MM.1S (cell line): ENCODE data around the gene VEGFA.

Source experiments
- DNase-seq: peaks from one replicate; pipeline ENCODE4 v3.0.0-alpha.2; 2015
- H2AFZ ChIP-seq: fragments of 300-600 bp; sonication (generic); 2 replicates; pipeline ENCODE4 v1.6.0; 2016; ENCODE audit warnings: antibody characterized with exemption, low read length
- H3F3A ChIP-seq: fragments of 300-600 bp; sonication (generic); 2 replicates; pipeline ENCODE4 v1.6.1; 2016; ENCODE audit warnings: mild to moderate bottlenecking, antibody characterized with exemption, low read length, moderate library complexity, mixed read lengths; ENCODE audit not compliant: insufficient read depth
- H3K27ac ChIP-seq: fragments of 300-600 bp; sonication (generic); 2 replicates; pipeline ENCODE4 v1.5.1; 2016; ENCODE audit warnings: mild to moderate bottlenecking, low read length
- H3K27me3 ChIP-seq: fragments of 300-600 bp; sonication (generic); replicated peaks from 2 replicates; pipeline ENCODE4 v1.6.0; 2016; ENCODE audit warnings: low read length; ENCODE audit not compliant: insufficient read depth
- H3K36me3 ChIP-seq: fragments of 300-600 bp; sonication (generic); replicated peaks from 2 replicates; pipeline ENCODE4 v1.6.1; 2016; ENCODE audit warnings: mild to moderate bottlenecking, low read length, mixed read lengths; ENCODE audit not compliant: insufficient read depth
- H3K4me1 ChIP-seq: fragments of 300-600 bp; sonication (generic); 2 replicates; pipeline ENCODE4 v1.6.1; 2016; ENCODE audit warnings: low read length, mixed read lengths
- H3K4me2 ChIP-seq: fragments of 300-600 bp; sonication (generic); 2 replicates; pipeline ENCODE4 v1.6.0; 2016; ENCODE audit warnings: low read depth, low read length
- H3K4me3 ChIP-seq: fragments of 300-600 bp; sonication (generic); 2 replicates; pipeline ENCODE4 v1.5.1; 2016; ENCODE audit warnings: low read length, mixed read lengths
- H3K79me2 ChIP-seq: fragments of 300-600 bp; sonication (generic); 2 replicates; pipeline ENCODE4 v1.6.1; 2016; ENCODE audit warnings: mixed run types, low read length, mixed read lengths
- H3K9ac ChIP-seq: fragments of 300-600 bp; sonication (generic); 2 replicates; pipeline ENCODE4 v1.6.1; 2016; ENCODE audit warnings: low read length, mixed read lengths
- H3K9me2 ChIP-seq: fragments of 300-600 bp; sonication (generic); replicated peaks from 2 replicates; pipeline ENCODE4 v1.6.1; 2016; ENCODE audit warnings: mild to moderate bottlenecking, low read length, mixed read lengths; ENCODE audit not compliant: insufficient read depth
- H3K9me3 ChIP-seq: fragments of 300-600 bp; sonication (generic); replicated peaks from 2 replicates; pipeline ENCODE4 v1.6.1; 2016; ENCODE audit warnings: mild to moderate bottlenecking, low read length, mixed read lengths; ENCODE audit not compliant: insufficient read depth
- H4K20me1 ChIP-seq: fragments of 300-600 bp; sonication (generic); 2 replicates; pipeline ENCODE4 v1.6.1; 2016; ENCODE audit warnings: mild to moderate bottlenecking, low read length, moderate library complexity, mixed read lengths; ENCODE audit not compliant: insufficient read depth
- EZH2 ChIP-seq: fragments of 300-600 bp; sonication (generic); optimal IDR thresholded peaks from 2 replicates; pipeline ENCODE3; 2017; ENCODE audit warnings: low read depth, mild to moderate bottlenecking, antibody characterized with exemption, low read length, mixed read lengths
- EZH2phosphoT487 ChIP-seq: fragments of 300-600 bp; sonication (generic); IDR thresholded peaks from 2 replicates; pipeline ENCODE4 v1.6.1; 2018; ENCODE audit warnings: antibody characterized with exemption, low read length
- TF ChIP-seq, protein P1 (sequence below): fragments of 300-600 bp; sonication (generic); IDR thresholded peaks from 2 replicates; pipeline ENCODE4 v1.5.1; 2016; ENCODE audit warnings: antibody characterized with exemption, low read length, mixed read lengths

Gene VEGFA

DNA sequence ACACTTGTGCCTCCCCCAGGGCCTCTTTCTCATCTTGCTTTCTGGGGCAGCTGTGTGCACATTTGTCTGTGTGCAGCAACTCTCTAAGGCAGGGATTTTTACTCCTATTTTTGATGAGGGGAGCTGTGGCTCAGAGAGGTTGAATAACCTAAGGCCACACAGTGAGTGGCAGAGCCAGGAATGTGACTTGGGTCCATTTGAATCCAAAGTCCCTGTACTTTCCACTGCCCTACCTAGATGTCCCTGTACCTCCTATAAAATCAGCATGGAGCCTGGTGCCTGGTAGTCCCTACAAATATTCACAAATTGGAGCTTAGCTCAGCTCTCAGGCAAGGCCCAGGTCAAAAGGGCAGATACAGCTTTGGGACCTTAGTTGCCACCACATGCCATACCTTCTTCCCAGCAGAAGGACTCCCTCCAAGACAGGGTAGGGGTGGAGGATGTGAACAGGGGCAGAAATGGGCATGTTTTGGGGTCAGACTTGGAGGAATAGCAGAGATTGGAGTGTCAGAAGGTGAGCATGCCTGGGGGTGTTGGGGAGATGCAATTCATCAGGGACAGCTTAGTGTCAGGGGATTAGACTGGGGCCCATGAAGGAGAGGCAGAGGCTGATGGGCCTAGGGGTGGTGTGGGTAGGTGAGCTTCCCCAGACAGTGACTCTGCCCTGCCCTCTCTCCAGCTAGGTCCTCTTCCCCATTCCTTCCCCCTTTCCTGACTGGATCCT lies 4.1 kb upstream of the VEGFA start:
- no peak overlapping the region for H3K27ac ChIP-seq

DNA sequence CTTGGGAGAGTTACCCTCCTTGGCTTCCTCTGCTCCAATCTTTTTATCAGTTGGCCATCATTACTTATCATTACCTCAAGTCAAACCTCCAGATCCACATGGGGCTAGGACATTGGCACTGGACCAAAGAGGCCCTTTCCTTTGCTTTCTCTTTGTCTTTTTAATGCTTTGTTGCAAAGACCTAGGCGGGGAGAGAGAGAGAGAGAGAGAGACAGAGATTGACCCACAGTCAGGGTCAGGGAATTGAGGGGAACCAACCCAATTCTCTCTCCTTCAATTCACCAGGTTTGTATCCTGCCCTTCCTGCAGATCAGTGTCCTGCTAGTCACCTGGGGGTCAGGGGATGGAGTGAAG lies 3.5 kb upstream of the VEGFA start:
- H3K27me3 ChIP-seq, result no peaks in the 10 kb centered on the region
- peaks cover 13% of the 10 kb centered on the region for H3F3A ChIP-seq
- no peak overlapping the region for H2AFZ ChIP-seq
- no peaks in the 10 kb centered on the region for H3K4me1 ChIP-seq
- no peaks in the 10 kb centered on the region for H4K20me1 ChIP-seq
- H3K27ac ChIP-seq, result no peak overlapping the region
- no peak overlapping the region for H3K4me3 ChIP-seq
- H3K36me3 ChIP-seq, result no peaks in the 10 kb centered on the region
- DNase-seq, result no peak
- no peak overlapping the region for H3K9ac ChIP-seq
- TF ChIP-seq, protein P1, sequence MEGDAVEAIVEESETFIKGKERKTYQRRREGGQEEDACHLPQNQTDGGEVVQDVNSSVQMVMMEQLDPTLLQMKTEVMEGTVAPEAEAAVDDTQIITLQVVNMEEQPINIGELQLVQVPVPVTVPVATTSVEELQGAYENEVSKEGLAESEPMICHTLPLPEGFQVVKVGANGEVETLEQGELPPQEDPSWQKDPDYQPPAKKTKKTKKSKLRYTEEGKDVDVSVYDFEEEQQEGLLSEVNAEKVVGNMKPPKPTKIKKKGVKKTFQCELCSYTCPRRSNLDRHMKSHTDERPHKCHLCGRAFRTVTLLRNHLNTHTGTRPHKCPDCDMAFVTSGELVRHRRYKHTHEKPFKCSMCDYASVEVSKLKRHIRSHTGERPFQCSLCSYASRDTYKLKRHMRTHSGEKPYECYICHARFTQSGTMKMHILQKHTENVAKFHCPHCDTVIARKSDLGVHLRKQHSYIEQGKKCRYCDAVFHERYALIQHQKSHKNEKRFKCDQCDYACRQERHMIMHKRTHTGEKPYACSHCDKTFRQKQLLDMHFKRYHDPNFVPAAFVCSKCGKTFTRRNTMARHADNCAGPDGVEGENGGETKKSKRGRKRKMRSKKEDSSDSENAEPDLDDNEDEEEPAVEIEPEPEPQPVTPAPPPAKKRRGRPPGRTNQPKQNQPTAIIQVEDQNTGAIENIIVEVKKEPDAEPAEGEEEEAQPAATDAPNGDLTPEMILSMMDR, result no peak
- TF ChIP-seq EZH2, result no peak
- no peak for TF ChIP-seq EZH2phosphoT487
- H3K9me3 ChIP-seq, result no peaks in the 10 kb centered on the region
- no peaks in the 10 kb centered on the region for H3K9me2 ChIP-seq
- no peak overlapping the region for H3K4me2 ChIP-seq
- peaks cover 15% of the 10 kb centered on the region for H3K79me2 ChIP-seq

More for the DNA sequence above, 4.1 kb upstream of the VEGFA start:
- Histone ChIP-seq H3F3A (peaks cover 8% of the 10 kb centered on the region), H3K4me2 (no peak overlapping the region), H3K4me1 (no peaks in the 10 kb centered on the region), H3K27me3 (no peaks in the 10 kb centered on the region), H3K36me3 (no peaks in the 10 kb centered on the region), H3K9me2 (no peaks in the 10 kb centered on the region), H4K20me1 (no peaks in the 10 kb centered on the region), H3K9ac (no peak overlapping the region), H2AFZ (no peak overlapping the region), H3K9me3 (no peaks in the 10 kb centered on the region), H3K79me2 (peaks cover 10% of the 10 kb centered on the region), H3K4me3 (no peak overlapping the region)
- TF ChIP-seq, protein P1, result no peak
- no peak for TF ChIP-seq EZH2
- TF ChIP-seq EZH2phosphoT487, result no peak
- DNase-seq, result no peak

DNA sequence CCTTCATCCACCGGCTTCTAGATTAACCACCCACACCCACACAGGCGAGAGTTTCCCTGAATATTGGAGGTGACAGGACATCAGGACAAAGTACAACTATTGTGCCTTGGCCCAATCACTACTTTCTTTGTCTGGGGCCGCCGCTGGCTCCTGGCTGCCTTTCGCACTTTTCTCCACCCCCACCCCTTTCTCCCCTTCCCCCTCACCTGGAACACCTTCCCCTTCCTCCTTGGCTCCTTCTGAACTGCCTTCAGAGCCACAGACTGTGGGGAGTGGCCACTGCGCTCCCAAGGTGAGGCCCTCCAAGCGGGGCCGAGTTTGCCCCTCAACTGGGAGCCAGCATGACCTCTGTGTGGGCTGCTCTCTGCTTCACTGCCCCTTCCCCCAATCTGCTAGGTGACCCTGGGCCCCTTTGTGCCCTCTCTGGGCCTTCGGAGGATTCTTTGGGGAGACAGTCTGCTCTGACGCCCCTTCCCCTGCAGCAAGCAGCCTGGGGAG lies 3.0 kb upstream of the VEGFA start:
- Histone ChIP-seq H4K20me1 (no peaks in the 10 kb centered on the region), H3K9me2 (no peaks in the 10 kb centered on the region), H3K9ac (no peak overlapping the region), H2AFZ (no peak overlapping the region), H3K9me3 (no peaks in the 10 kb centered on the region), H3K4me2 (no peak overlapping the region), H3K36me3 (no peaks in the 10 kb centered on the region), H3K79me2 (peaks cover 19% of the 10 kb centered on the region), H3K4me3 (no peak overlapping the region), H3K4me1 (no peaks in the 10 kb centered on the region), H3K27ac (no peak overlapping the region), H3F3A (peaks cover 15% of the 10 kb centered on the region), H3K27me3 (no peaks in the 10 kb centered on the region)
- TF ChIP-seq EZH2phosphoT487, result no peak
- TF ChIP-seq, protein P1, result no peak
- TF ChIP-seq EZH2, result no peak
- no peak for DNase-seq
